Stimulated activated CD8-positive, alpha-beta memory T cell treated with anti-CD3 and anti-CD28 coated beads, Interleukin-2, amount 100 ng/mL, for 1 hour (primary cell): ENCODE measurements around the gene CACNA2D1.

Experiments
- DNase-seq, 2 donors: peaks; one replicate each; pipeline ENCODE4 v3.0.0-alpha.2; 2020; ENCODE audit warnings: low read depth in 2 of 2

CACNA2D1 gene

GRCh38 chr7:81973117-81973516, 470.5 kb downstream of the CACNA2D1 start:
- DNase-seq: no peak

GRCh38 chr7:81960026-81960425, 483.6 kb downstream of the CACNA2D1 start:
- DNase-seq: no peak

GRCh38 chr7:81957517-81957916, 486.1 kb downstream of the CACNA2D1 start:
- DNase-seq: no peak

- no peak for DNase-seq
Observed at GRCh38 chr7:81956520-81956919, 487.1 kb downstream of the CACNA2D1 start.

GRCh38 chr7:81949306-81949705, 494.3 kb downstream of the CACNA2D1 start:
- no peak for DNase-seq

- no peak for DNase-seq
Observed at GRCh38 chr7:81944058-81944457, 499.5 kb downstream of the CACNA2D1 start.

- DNase-seq: no peak
Observed at GRCh38 chr7:81937091-81937490, 506.5 kb downstream of the CACNA2D1 start.

- DNase-seq: no peak
Observed at GRCh38 chr7:81934596-81935301, 508.8 kb downstream of the CACNA2D1 start.

GRCh38 chr7:81932936-81933335, 510.6 kb downstream of the CACNA2D1 start:
- no peak for DNase-seq

GRCh38 chr7:81929386-81929785, 514.2 kb downstream of the CACNA2D1 start:
- DNase-seq: no peak

- no peak for DNase-seq
Observed at GRCh38 chr7:81926154-81926553, 517.4 kb downstream of the CACNA2D1 start.

- no peak for DNase-seq
Observed at GRCh38 chr7:81925530-81925929, 518.0 kb downstream of the CACNA2D1 start.

- no peak for DNase-seq
Observed at GRCh38 chr7:81924494-81924893, 519.1 kb downstream of the CACNA2D1 start.

- DNase-seq: no peak
Observed at GRCh38 chr7:81919494-81919893, 524.1 kb downstream of the CACNA2D1 start.

GRCh38 chr7:81908220-81908619, 535.4 kb downstream of the CACNA2D1 start:
- DNase-seq: no peak

GRCh38 chr7:81903115-81903514, 540.5 kb downstream of the CACNA2D1 start:
- DNase-seq: no peak

- DNase-seq: no peak
Observed at GRCh38 chr7:81902536-81902935, 541.0 kb downstream of the CACNA2D1 start.
